GM12872 (cell line): ENCODE results near the gene TAOK2.

ENCODE experiments used
- CTCF ChIP-seq: IDR thresholded peaks from 3 replicates; pipeline ENCODE4 v1.5.1; 2011; ENCODE audit warnings: low read depth, mild to moderate bottlenecking, low read length, moderate library complexity; ENCODE audit not compliant: insufficient read depth

Gene TAOK2

DNA sequence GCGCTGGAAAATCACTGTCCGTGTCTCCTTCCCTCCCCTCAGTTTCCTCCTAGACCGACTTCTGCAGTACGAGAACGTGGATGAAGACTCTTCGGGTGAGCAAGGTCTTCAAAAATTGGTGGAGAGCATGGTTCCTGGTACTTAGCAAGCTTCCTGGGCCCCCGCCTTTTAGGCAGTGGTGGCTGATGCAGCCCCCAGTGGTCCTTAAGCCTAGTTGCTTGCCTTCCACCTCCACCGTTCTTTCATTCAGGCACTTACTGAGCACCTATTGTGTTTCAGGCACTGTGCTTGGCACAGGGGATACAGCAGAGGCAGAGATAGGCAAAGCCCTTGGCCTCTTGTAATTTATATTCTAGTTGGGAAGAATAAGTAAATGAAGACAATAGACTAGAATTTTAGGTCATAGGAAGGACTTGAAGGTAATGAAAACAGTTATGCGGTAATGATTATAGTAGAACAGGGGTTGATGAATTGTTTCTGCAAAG is 23.1 kb downstream of the TAOK2 start:
- 0 out of 3 replicates have a peak, but pooled peaks have one; percentile 14 for TF ChIP-seq CTCF

DNA sequence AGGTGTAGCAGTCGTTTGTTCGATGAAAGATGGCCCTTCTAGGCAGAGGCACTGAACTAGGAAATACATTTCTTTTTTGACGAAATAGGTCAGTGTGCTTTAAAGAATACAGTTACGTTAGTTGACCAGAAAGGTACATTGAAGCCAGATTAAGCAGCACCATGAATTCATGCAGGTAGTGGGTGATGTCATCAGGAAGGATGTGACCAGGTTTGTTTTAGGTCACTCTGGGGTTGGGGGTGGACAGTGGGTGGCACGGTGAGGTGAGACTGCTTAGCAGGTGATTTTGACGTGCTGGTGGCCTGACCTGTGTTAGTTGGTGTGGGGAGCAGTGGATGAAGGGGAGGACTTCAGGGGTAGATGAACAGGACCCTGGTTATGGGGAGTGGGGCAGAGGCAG is 25.9 kb downstream of the TAOK2 start:
- no peak for TF ChIP-seq CTCF

GRCh38 chr16:30000735-30001631 is 27.3 kb downstream of the TAOK2 start:
- TF ChIP-seq CTCF = no peak

DNA sequence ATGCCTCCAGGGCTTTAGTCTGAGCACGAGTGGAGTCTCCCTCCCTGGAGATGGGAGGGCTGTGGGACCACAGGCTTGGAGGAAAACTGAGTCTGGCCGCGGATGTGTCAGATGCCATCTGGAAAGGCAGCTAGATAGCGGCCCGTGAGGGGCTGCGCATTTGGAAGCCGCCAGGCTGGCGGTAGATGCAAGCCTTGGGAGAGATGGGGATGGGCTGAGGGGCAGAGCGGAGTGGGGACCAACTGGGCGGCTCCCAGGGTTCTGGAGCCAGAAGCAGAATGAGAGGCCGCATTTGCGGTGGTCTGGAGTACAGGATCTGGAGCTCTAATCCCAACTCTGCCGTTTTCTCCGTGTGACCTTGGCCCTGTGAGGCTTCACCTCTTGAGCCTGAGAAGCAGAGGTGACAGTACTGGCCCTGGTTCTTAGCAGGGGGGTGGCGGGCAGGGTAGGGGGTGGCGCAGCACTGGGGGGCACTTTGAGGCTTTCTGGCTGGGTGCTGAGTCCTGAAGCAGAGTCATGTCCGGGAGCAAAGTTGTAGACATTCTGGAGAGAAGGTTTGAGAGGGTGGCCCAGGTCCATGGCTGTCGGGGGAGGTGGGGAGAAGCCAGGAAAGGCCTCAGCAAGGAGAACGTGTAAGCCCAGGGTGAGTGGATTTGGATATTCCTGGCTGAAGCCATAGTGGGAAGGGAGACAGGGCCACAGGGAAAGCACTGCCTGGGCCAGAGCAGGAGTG is 29.1 kb downstream of the TAOK2 start:
- TF ChIP-seq CTCF = no peak

DNA sequence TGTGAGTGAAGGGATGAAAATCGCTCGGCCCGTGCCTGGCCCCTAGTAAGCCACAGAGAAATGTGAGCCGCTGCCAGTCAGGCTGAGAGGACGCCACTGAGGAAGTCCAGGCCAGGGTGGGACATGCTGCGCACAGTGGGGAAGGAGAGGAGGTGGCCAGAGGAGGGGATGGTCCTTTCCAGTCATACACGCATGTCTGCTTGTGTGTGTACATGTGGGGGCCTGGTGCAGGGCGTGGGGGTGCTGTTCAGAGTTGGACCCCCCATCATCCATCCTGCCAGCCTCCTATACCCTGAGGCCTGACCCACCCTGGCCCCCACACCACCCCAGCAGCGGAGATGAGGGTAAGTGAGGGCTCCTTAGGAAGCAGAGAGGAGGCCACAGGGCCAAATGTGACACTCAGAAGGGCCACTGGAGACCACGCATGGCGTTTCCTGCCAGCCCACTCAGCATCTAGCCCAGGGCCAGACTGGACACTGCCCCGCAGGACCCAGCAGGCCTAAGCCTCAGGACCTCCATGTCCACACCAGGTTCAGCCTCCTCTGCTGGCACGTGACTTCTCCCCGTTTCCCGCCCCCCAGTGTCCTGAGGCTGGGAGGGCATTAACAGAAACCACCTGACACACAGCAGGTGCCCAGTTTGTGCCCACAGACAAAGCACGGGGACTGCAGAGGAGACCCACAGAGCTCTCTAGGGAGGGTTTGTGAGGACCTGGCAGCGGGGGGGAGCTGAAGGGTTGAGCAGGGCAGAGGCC is 30.2 kb downstream of the TAOK2 start:
- TF ChIP-seq CTCF = no peak

DNA sequence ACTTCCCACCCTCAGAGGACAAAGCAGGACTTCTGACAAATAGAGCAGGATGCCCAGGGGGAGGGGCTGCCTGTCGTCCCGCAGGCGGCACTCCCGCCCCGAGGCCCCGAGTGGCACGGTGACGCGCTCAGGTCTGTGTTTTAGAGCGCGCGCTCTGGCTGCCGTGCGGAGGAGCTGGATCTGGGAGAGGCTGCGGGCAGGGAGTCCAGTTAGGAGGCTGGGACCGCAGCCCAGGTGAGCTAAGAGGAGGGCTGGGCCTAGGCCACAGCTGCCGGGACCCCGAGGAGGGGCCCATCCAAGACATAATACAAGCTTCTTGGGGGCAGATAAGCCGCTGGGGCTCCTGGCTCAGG is 30.7 kb downstream of the TAOK2 start:
- TF ChIP-seq CTCF = no peak

GRCh38 chr16:30004811-30005242 is 31.2 kb downstream of the TAOK2 start:
- TF ChIP-seq CTCF = no peak
